OCI-LY3 (cell line): ENCODE results near the gene RSKR.
A peak's percentile ranks its signal among the peaks of the same experiment; 100 is the strongest.

ENCODE experiments used
- H2AFZ ChIP-seq: fragments of 200-600, 300-600 bp; shearing (Covaris generic); 2 replicates; pipeline ENCODE4 v1.6.0; 2014; ENCODE audit warnings: antibody characterized with exemption, low read depth, low read length
- H3K27ac ChIP-seq: fragments of 200-600, 300-600 bp; sonication (generic); 2 replicates; pipeline ENCODE4 v1.5.1; 2014; ENCODE audit warnings: mild to moderate bottlenecking, low read length, moderate library complexity, mixed read lengths
- H3K27me3 ChIP-seq: fragments of 200-600, 300-600 bp; sonication (generic); 2 replicates; pipeline ENCODE4 v1.6.1; 2014; ENCODE audit warnings: low read depth, low read length, mixed read lengths
- H3K36me3 ChIP-seq: fragments of 200-600, 300-600 bp; sonication (generic); replicated peaks from 2 replicates; pipeline ENCODE3; 2014; ENCODE audit warnings: low read depth, low read length, mixed read lengths
- H3K4me1 ChIP-seq: fragments of 300-600, 200-600 bp; sonication (generic); 2 replicates; pipeline ENCODE4 v1.6.1; 2014; ENCODE audit warnings: low read length, mixed read lengths
- H3K4me2 ChIP-seq: fragments of 200-600, 300-600 bp; sonication (generic); 2 replicates; pipeline ENCODE4 v1.6.1; 2014; ENCODE audit warnings: low read length, mixed read lengths
- H3K4me3 ChIP-seq: fragments of 300-600, 200-600 bp; sonication (generic); 2 replicates; pipeline ENCODE4 v1.5.1; 2014; ENCODE audit warnings: antibody characterized with exemption, mild to moderate bottlenecking, low read length, moderate library complexity
- H3K79me2 ChIP-seq: fragments of 300-600, 200-600 bp; shearing (Covaris generic); 2 replicates; pipeline ENCODE4 v1.6.1; 2014; ENCODE audit warnings: mild to moderate bottlenecking, low read length, mixed read lengths
- H3K9ac ChIP-seq: fragments of 300-600, 200-600 bp; shearing (Covaris generic); 2 replicates; pipeline ENCODE4 v1.6.0; 2014; ENCODE audit warnings: mild to moderate bottlenecking, low read length, moderate library complexity
- H3K9me3 ChIP-seq: fragments of 200-600, 300-600 bp; shearing (Covaris generic); 2 replicates; pipeline ENCODE4 v1.6.1; 2014; ENCODE audit warnings: low read length, mixed read lengths; ENCODE audit not compliant: insufficient read depth
- H4K20me1 ChIP-seq: fragments of 200-600, 300-600 bp; sonication (generic); 2 replicates; pipeline ENCODE4 v1.6.1; 2016; ENCODE audit warnings: low read length, mixed read lengths; ENCODE audit not compliant: insufficient read depth
- CTCF ChIP-seq: fragments of 200-600, 300-600 bp; sonication (generic); IDR thresholded peaks from 2 replicates; pipeline ENCODE4 v1.5.1; 2014; ENCODE audit warnings: antibody characterized with exemption, low read length, low read depth
- EZH2phosphoT487 ChIP-seq: fragments of 200-600 bp; shearing (Covaris generic); IDR thresholded peaks from 2 replicates; pipeline ENCODE4 v1.6.1; 2018; ENCODE audit warnings: antibody characterized with exemption, mixed run types, low read depth

Gene RSKR

GRCh38 chr17:28580959-28581358, 33.0 kb downstream of the RSKR start:
- TF ChIP-seq CTCF (no peak), EZH2phosphoT487 (no peak)
- Histone ChIP-seq H3K36me3 (peaks cover 82% of the 10 kb centered on the region), H3K4me3 (no peak overlapping the region), H3K9ac (no peak overlapping the region), H3K27me3 (no peaks in the 10 kb centered on the region), H4K20me1 (peaks cover 10% of the 10 kb centered on the region; the same call in 1 of the 2 replicates), H3K9me3 (no peaks in the 10 kb centered on the region), H2AFZ (no peak overlapping the region), H3K79me2 (no peaks in the 10 kb centered on the region), H3K27ac (no peak overlapping the region), H3K4me2 (no peak overlapping the region), H3K4me1 (peaks cover 36% of the 10 kb centered on the region)

- Histone ChIP-seq H3K27me3 (no peaks in the 10 kb centered on the region), H3K4me1 (peaks cover 39% of the 10 kb centered on the region), H3K9ac (no peak overlapping the region), H3K79me2 (no peaks in the 10 kb centered on the region), H3K4me2 (peak overlapping the region; percentile 55), H3K36me3 (peaks cover 81% of the 10 kb centered on the region), H3K27ac (peak overlapping the region; percentile 38), H3K9me3 (no peaks in the 10 kb centered on the region), H3K4me3 (peak overlapping the region; percentile 9; the same call in 1 of the 2 replicates), H2AFZ (no peak overlapping the region), H4K20me1 (peaks cover 10% of the 10 kb centered on the region; the same call in 1 of the 2 replicates)
- no peak for TF ChIP-seq EZH2phosphoT487
- no peak for TF ChIP-seq CTCF
Observed at GRCh38 chr17:28579526-28579925, 34.5 kb downstream of the RSKR start.

GRCh38 chr17:28578246-28579195, 35.5 kb downstream of the RSKR start:
- Histone ChIP-seq H2AFZ (no peak overlapping the region), H3K27me3 (no peaks in the 10 kb centered on the region), H3K27ac (peak overlapping the region; percentile 38; the same call in 1 of the 2 replicates), H3K4me2 (no peak overlapping the region), H3K9me3 (no peaks in the 10 kb centered on the region), H3K4me1 (peaks cover 39% of the 10 kb centered on the region), H3K9ac (no peak overlapping the region), H4K20me1 (peaks cover 5% of the 10 kb centered on the region; the same call in 1 of the 2 replicates), H3K4me3 (no peak overlapping the region), H3K79me2 (no peaks in the 10 kb centered on the region), H3K36me3 (peaks cover 81% of the 10 kb centered on the region)
- TF ChIP-seq CTCF (no peak), EZH2phosphoT487 (no peak)

- no peaks in the 10 kb centered on the region for H3K79me2 ChIP-seq
- no peak overlapping the region; the same call in 1 of the 2 replicates for H3K9ac ChIP-seq
- peaks cover 81% of the 10 kb centered on the region for H3K36me3 ChIP-seq
- H2AFZ ChIP-seq, result no peak overlapping the region
- H3K4me1 ChIP-seq, result peaks cover 39% of the 10 kb centered on the region
- no peaks in the 10 kb centered on the region for H3K27me3 ChIP-seq
- H3K9me3 ChIP-seq, result no peaks in the 10 kb centered on the region
- peaks cover 5% of the 10 kb centered on the region; the same call in 1 of the 2 replicates for H4K20me1 ChIP-seq
- peak overlapping the region; percentile 44 for H3K27ac ChIP-seq
- H3K4me2 ChIP-seq, result peak overlapping the region; percentile 62
- TF ChIP-seq EZH2phosphoT487 (no peak), CTCF (no peak)
- H3K4me3 ChIP-seq, result peak overlapping the region; percentile 76; the same call in 1 of the 2 replicates
Observed at GRCh38 chr17:28577466-28577824, 36.5 kb downstream of the RSKR start.
